ENCODE results near the gene TNFAIP3.

Gene TNFAIP3

DNA sequence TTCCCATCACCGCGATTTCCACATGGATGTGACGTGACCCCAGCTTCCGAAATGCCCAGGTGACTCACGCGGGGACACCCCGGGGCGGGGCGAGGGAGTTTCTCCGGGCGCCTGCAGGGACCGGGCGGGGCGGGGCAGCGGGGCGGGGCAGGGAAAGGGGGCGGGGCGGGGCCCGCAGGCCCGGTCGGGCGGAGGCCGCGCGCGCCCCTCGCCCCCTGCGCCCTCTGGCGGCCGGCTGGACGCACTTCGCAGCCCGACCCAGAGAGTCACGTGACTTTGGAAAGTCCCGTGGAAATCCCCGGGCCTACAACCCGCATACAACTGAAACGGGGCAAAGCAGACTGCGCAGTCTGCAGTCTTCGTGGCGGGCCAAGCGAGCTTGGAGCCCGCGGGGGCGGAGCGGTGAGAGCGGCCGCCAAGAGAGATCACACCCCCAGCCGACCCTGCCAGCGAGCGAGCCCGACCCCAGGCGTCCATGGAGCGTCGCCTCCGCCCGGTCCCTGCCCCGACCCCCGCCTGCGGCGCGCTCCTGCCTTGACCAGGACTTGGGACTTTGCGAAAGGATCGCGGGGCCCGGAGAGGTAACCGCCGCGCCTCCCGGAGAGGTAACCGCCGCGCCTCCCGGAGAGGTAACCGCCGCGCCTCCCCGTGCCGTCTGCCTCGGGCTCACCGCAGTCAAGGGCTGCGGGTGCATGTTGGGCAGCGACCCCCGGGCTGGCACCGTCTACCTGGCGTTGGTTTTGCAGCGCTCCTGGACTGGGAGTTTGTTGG lies at the start of gene TNFAIP3:
Gene TNFAIP3, plus strand, starts transcription at position 346 of the 771 bp plus-strand sequence. CDS start 3,969 bp downstream, outside the sequence.
- H3K4me3 Mint-ChIP-seq, result peak within 1 kb of the TSS; percentile 93
- peaks cover 56% of the 10 kb centered on the region for H3K36me3 Mint-ChIP-seq (ENCODE audit: low read depth)
- H3K27ac Mint-ChIP-seq, result peak within 1 kb of the TSS; percentile 99
- H3K4me1 Mint-ChIP-seq (ENCODE audit: low read depth), result peaks cover 35% of the 10 kb centered on the region
- no peaks in the 10 kb centered on the region for H3K9me3 Mint-ChIP-seq
- H3K27me3 Mint-ChIP-seq, result no peaks in the 10 kb centered on the region
- DNase-seq, result peak; percentile 96

- H3K27me3 Mint-ChIP-seq, result no peaks in the 10 kb centered on the region
- H3K9me3 Mint-ChIP-seq, result no peaks in the 10 kb centered on the region
- no peak for DNase-seq
- no peak overlapping the region for H3K4me3 Mint-ChIP-seq
- peaks cover 73% of the 10 kb centered on the region for H3K4me1 Mint-ChIP-seq (ENCODE audit: low read depth)
- H3K36me3 Mint-ChIP-seq (ENCODE audit: low read depth), result peaks cover 3% of the 10 kb centered on the region
- H3K27ac Mint-ChIP-seq, result no peak overlapping the region
Measured at GRCh38 chr6:137818440-137818839, 48.6 kb upstream of the TNFAIP3 start.

GRCh38 chr6:137819740-137820139 lies 47.3 kb upstream of the TNFAIP3 start:
- peaks cover 3% of the 10 kb centered on the region for H3K36me3 Mint-ChIP-seq (ENCODE audit: low read depth)
- peak overlapping the region; percentile 36 for H3K4me3 Mint-ChIP-seq

DNA sequence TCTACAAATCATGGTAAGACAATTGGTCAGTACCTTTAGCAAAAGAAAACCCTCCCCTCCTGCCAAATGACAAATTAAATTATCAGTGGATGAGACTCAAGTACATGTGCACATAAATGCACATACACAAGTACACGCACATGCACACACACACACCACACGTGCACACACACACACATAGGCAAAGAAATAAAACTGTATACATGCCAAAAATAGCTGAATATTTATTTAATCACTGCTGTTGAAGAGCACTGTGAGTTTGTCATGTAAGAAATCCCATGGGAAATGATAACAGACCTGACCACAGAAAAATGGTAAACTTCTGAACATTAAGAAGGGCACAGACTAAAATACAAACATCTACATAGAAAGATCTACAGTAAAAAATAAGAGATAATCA lies 46.6 kb upstream of the TNFAIP3 start:
- Mint-ChIP-seq H3K9me3 (no peaks in the 10 kb centered on the region), H3K36me3 (ENCODE audit: low read depth) (peaks cover 3% of the 10 kb centered on the region), H3K27ac (peak overlapping the region; percentile 78), H3K4me3 (no peak overlapping the region), H3K4me1 (ENCODE audit: low read depth) (peaks cover 86% of the 10 kb centered on the region), H3K27me3 (no peaks in the 10 kb centered on the region)
- DNase-seq, result no peak

More at GRCh38 chr6:137819740-137820139, 47.3 kb upstream of the TNFAIP3 start:
- H3K9me3 Mint-ChIP-seq, result no peaks in the 10 kb centered on the region
- no peaks in the 10 kb centered on the region for H3K27me3 Mint-ChIP-seq
- peak overlapping the region; percentile 78 for H3K27ac Mint-ChIP-seq
- DNase-seq, result no peak
- H3K4me1 Mint-ChIP-seq (ENCODE audit: low read depth), result peaks cover 81% of the 10 kb centered on the region

DNA sequence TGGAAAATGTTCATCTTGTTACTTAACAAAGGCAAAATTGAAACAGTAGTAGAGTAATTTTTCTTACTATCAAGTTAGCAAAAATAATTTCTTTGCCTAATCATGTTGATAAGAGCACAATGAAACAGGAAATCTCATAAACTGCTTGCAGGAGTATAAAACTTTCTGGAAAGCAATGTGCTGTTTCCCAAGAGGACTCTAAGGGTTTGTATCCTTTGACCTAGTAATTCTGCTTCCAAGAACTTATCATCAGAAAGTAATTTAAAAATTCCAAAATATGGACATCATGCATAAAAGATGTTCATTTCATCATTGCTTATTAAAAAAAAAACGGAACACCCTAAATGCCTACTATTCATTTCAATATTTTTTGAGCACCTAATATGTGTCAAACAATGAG lies 46.1 kb upstream of the TNFAIP3 start:
- DNase-seq, result no peak
- no peak overlapping the region for H3K4me3 Mint-ChIP-seq
- no peaks in the 10 kb centered on the region for H3K9me3 Mint-ChIP-seq
- H3K4me1 Mint-ChIP-seq (ENCODE audit: low read depth), result peaks cover 87% of the 10 kb centered on the region
- H3K36me3 Mint-ChIP-seq (ENCODE audit: low read depth), result peaks cover 3% of the 10 kb centered on the region
- H3K27ac Mint-ChIP-seq, result no peak overlapping the region
- no peaks in the 10 kb centered on the region for H3K27me3 Mint-ChIP-seq

- no peak overlapping the region for H3K4me3 Mint-ChIP-seq
- H3K27ac Mint-ChIP-seq, result no peak overlapping the region
- no peak for DNase-seq
- no peaks in the 10 kb centered on the region for H3K9me3 Mint-ChIP-seq
- peaks cover 3% of the 10 kb centered on the region for H3K36me3 Mint-ChIP-seq (ENCODE audit: low read depth)
- H3K4me1 Mint-ChIP-seq (ENCODE audit: low read depth), result peaks cover 84% of the 10 kb centered on the region
- H3K27me3 Mint-ChIP-seq, result no peaks in the 10 kb centered on the region
Measured at GRCh38 chr6:137821491-137821890, 45.6 kb upstream of the TNFAIP3 start.

- peaks cover 87% of the 10 kb centered on the region for H3K4me1 Mint-ChIP-seq (ENCODE audit: low read depth)
- DNase-seq, result peak; percentile 60
- peak overlapping the region; percentile 64 for H3K4me3 Mint-ChIP-seq
- H3K27me3 Mint-ChIP-seq, result no peaks in the 10 kb centered on the region
- H3K27ac Mint-ChIP-seq, result peak overlapping the region; percentile 93
- peaks cover 3% of the 10 kb centered on the region for H3K36me3 Mint-ChIP-seq (ENCODE audit: low read depth)
- H3K9me3 Mint-ChIP-seq, result no peaks in the 10 kb centered on the region
Measured at GRCh38 chr6:137823826-137824555, 43.1 kb upstream of the TNFAIP3 start.

DNA sequence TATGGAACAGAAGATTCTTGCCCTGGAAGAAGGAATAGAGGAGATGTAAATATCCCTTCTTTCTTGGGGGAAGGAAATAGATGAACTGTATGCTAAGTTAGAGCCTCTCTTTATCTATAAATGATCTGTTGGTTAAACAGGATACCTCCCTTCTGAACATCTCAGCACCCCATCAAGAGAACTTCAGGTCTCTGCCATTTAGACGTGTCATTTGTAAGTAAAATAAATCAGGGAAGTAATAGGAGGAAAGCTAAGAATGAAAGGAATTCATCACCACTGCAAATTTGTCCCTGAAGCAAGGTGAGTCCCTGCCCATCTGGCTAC lies 42.5 kb upstream of the TNFAIP3 start:
- peaks cover 3% of the 10 kb centered on the region for H3K36me3 Mint-ChIP-seq (ENCODE audit: low read depth)

DNA sequence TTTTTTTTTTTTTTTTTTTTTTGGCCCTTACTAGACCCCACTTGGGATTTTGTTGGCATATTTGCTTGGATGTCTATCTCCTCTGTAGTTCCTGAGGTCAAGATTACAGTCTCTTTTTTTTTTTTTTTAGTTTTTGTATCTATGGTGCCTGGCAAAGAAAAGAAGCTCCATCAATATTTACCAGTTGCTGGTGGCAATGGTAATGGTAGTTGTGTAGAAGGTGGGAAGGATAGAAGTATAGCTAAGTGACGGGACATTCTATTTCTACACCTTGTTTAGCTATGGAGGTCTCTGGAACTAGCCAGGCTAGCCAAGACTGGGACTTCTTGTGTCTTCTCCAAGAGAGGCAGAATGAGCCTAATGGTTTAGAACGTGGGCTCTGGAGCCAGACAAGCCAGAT lies 42.2 kb upstream of the TNFAIP3 start:
- Mint-ChIP-seq H3K27me3 (no peaks in the 10 kb centered on the region), H3K9me3 (no peaks in the 10 kb centered on the region), H3K4me1 (ENCODE audit: low read depth) (peaks cover 90% of the 10 kb centered on the region), H3K36me3 (ENCODE audit: low read depth) (peaks cover 3% of the 10 kb centered on the region), H3K4me3 (no peak overlapping the region), H3K27ac (no peak overlapping the region)
- no peak for DNase-seq

More for the DNA sequence above, 42.5 kb upstream of the TNFAIP3 start:
- no peaks in the 10 kb centered on the region for H3K27me3 Mint-ChIP-seq
- H3K4me1 Mint-ChIP-seq (ENCODE audit: low read depth), result peaks cover 90% of the 10 kb centered on the region
- no peaks in the 10 kb centered on the region for H3K9me3 Mint-ChIP-seq
- no peak for DNase-seq
- H3K27ac Mint-ChIP-seq, result peak overlapping the region; percentile 93
- H3K4me3 Mint-ChIP-seq, result peak overlapping the region; percentile 64

DNA sequence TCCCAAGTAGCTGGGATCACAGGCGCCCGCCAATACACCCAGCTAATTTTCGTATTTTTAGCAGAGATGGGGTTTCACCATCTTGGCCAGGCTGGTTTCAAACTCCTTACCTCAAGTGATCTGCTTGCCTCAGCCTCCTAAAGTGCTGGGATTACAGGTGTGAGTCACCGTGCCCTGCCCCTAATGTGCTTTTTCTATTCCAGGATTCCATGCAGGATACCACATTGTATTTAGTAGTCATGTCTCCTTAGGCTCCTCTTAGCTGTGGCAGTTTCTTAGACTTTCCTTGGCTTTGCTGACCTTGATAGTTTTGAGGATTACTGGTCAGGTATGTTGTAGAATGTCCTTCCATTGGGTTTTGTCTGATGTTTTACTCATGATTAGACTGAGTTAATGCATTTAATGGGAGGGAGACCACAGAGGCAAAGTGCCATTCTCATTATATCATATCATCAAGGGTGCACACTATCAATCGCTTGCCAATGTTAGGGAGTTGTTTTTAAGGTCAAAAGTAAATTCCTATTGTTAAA lies 39.6 kb upstream of the TNFAIP3 start:
- no peak for DNase-seq
- Mint-ChIP-seq H3K4me1 (ENCODE audit: low read depth) (peaks cover 87% of the 10 kb centered on the region), H3K27me3 (no peaks in the 10 kb centered on the region), H3K9me3 (peaks cover 2% of the 10 kb centered on the region), H3K27ac (peak overlapping the region; percentile 97), H3K4me3 (peak overlapping the region; percentile 56), H3K36me3 (ENCODE audit: low read depth) (no peaks in the 10 kb centered on the region)

DNA sequence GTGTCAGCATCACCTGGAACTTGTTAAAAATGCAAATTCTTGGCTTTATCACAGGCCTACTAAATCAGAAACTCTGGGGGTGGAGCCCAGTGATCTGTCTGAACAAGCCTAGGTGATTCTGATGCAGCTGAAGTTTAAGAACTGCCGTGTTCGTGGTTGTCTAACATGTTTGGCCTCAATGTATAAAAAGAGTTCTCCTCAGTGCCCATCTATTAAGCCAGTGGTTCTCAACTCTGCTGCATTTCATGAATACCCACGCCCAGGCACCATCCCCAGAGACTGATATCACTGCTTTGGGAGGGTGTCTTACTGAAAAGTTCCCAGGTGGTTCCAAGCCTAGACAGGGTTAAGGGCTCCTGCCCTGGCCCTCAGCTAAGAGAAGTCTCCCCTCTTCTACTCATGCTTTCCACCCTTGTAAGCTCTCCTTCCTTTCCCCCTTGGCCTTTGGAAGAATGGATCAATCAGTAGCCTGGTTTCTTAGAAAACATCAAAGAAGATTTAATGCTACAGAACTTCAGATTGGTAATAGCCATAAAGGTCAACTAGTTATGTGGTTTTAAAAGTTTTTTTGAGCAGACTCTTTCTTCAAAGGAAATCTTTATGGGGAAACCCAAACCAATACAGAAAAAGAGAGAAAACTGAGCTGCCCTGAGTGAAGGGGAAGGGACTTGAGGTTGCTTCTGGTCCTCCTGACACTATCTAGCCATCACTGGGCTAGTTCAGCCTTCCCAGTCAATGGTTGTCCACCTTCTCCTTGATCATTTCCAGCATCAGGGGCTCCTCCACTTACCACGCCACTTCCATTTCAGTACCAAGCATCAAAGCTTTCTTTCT lies 38.9 kb upstream of the TNFAIP3 start:
- Mint-ChIP-seq H3K27me3 (no peaks in the 10 kb centered on the region), H3K4me1 (ENCODE audit: low read depth) (peaks cover 88% of the 10 kb centered on the region), H3K36me3 (ENCODE audit: low read depth) (no peaks in the 10 kb centered on the region), H3K4me3 (peak overlapping the region; percentile 56), H3K9me3 (peaks cover 2% of the 10 kb centered on the region), H3K27ac (peak overlapping the region; percentile 97)
- DNase-seq, result peak; percentile 64

- no peaks in the 10 kb centered on the region for H3K36me3 Mint-ChIP-seq (ENCODE audit: low read depth)
- peak overlapping the region; percentile 97 for H3K27ac Mint-ChIP-seq
- H3K9me3 Mint-ChIP-seq, result peaks cover 4% of the 10 kb centered on the region
- H3K4me3 Mint-ChIP-seq, result peak overlapping the region; percentile 18
- DNase-seq, result no peak
- no peaks in the 10 kb centered on the region for H3K27me3 Mint-ChIP-seq
- peaks cover 74% of the 10 kb centered on the region for H3K4me1 Mint-ChIP-seq (ENCODE audit: low read depth)
Measured at GRCh38 chr6:137829641-137830083, 37.4 kb upstream of the TNFAIP3 start.

DNA sequence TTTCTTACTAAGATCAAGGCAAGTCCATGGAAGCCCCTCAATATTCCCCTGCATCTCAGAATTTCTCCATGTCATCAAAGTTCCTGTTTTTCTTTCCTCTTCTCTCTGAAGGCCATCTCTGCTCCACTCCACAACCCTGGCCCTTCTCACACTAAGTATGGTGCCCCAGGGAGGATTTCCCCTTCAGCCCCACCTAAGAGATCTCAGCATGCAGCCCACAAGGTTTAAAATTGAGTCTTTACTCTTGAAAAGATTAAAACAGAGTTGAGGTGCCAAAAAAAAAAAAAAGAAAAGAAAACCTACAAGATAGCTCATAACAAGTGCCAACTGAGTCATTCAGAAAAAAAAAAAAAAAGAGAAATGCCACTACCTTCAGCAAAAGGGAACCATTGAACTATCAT lies 36.5 kb upstream of the TNFAIP3 start:
- no peak for DNase-seq
- H3K27me3 Mint-ChIP-seq, result no peaks in the 10 kb centered on the region
- no peaks in the 10 kb centered on the region for H3K36me3 Mint-ChIP-seq (ENCODE audit: low read depth)
- H3K4me1 Mint-ChIP-seq (ENCODE audit: low read depth), result peaks cover 65% of the 10 kb centered on the region
- peak overlapping the region; percentile 51 for H3K4me3 Mint-ChIP-seq
- H3K9me3 Mint-ChIP-seq, result peaks cover 4% of the 10 kb centered on the region
- peak overlapping the region; percentile 94 for H3K27ac Mint-ChIP-seq

GRCh38 chr6:137832110-137832509 lies 34.9 kb upstream of the TNFAIP3 start:
- no peak overlapping the region for H3K4me3 Mint-ChIP-seq
- no peaks in the 10 kb centered on the region for H3K27me3 Mint-ChIP-seq
- no peak for DNase-seq
- no peaks in the 10 kb centered on the region for H3K36me3 Mint-ChIP-seq (ENCODE audit: low read depth)
- H3K4me1 Mint-ChIP-seq (ENCODE audit: low read depth), result peaks cover 55% of the 10 kb centered on the region
- peak overlapping the region; percentile 42 for H3K27ac Mint-ChIP-seq
- H3K9me3 Mint-ChIP-seq, result peaks cover 4% of the 10 kb centered on the region

Measured in activated T-cell treated with anti-CD3 and anti-CD28 coated beads, Interleukin-2, amount 50 U/mL, for 24 hours (primary cell).